Fibroblast of villous mesenchyme (primary cell): Measurements from ENCODE around the gene C17orf75. TPM values are rescaled to one million over a fixed set of nuclear protein-coding genes. Genes with fewer than 3 reads are reported as not detected.

Source experiments
- DNase-seq: peaks from one replicate; pipeline ENCODE4 v3.0.0-alpha.2; 2010; ENCODE audit warnings: low read depth
- H3K4me3 ChIP-seq: 2 replicates; pipeline ENCODE4 v1.5.1; 2011; ENCODE audit warnings: low read depth, mild to moderate bottlenecking, low read length
- CTCF ChIP-seq: IDR thresholded peaks from 2 replicates; pipeline ENCODE4 v1.5.1; 2012; ENCODE audit warnings: low read depth, mild to moderate bottlenecking, low read length; ENCODE audit not compliant: insufficient read depth
- total RNA-seq: library from RNA; depleted of rRNA; stranded (reverse); fragments of >200 nt; gene quantifications from 2 replicates; pipeline ENCODE4 v1.2.3, GENCODE V29; 2012

The C17orf75 gene
- total RNA-seq, 1 donor: 18.6 TPM

- no peak for DNase-seq
- no peak for TF ChIP-seq CTCF
- H3K4me3 ChIP-seq: no peak overlapping the region
Measured at GRCh38 chr17:32382526-32383223, 40.7 kb upstream of the C17orf75 start.

GRCh38 chr17:32370426-32370825, 28.5 kb upstream of the C17orf75 start:
- no peak for DNase-seq
- no peak for TF ChIP-seq CTCF
- H3K4me3 ChIP-seq: no peak overlapping the region

- DNase-seq: no peak
- TF ChIP-seq CTCF: no peak
- no peak overlapping the region for H3K4me3 ChIP-seq
Measured at GRCh38 chr17:32361270-32361669, 19.3 kb upstream of the C17orf75 start.

GRCh38 chr17:32357615-32358014, 15.6 kb upstream of the C17orf75 start:
- DNase-seq: no peak
- TF ChIP-seq CTCF: no peak
- H3K4me3 ChIP-seq: no peak overlapping the region

GRCh38 chr17:32356750-32357149, 14.8 kb upstream of the C17orf75 start:
- H3K4me3 ChIP-seq: no peak overlapping the region
- TF ChIP-seq CTCF: no peak
- no peak for DNase-seq

- peak overlapping the region; percentile 32 for H3K4me3 ChIP-seq
- no peak for DNase-seq
Measured at GRCh38 chr17:32356378-32356743, 14.4 kb upstream of the C17orf75 start.

More at GRCh38 chr17:32356378-32356743, 14.4 kb upstream of the C17orf75 start:
- no peak for TF ChIP-seq CTCF
